Hepatocyte (in vitro differentiated cells): ENCODE data around the gene HPX. TPM values are rescaled to one million over a fixed set of nuclear protein-coding genes. Genes with fewer than 3 reads are reported as not detected.

Experiments used
- DNase-seq: peaks from one replicate; pipeline ENCODE4 v3.0.0-alpha.2; 2016; ENCODE audit warnings: low spot score
- H2AFZ ChIP-seq: fragments of 200-600 bp; sonication (generic); 2 replicates; pipeline ENCODE4 v1.6.0; 2016; ENCODE audit warnings: antibody characterized with exemption, mild to moderate bottlenecking
- H3K27ac ChIP-seq: fragments of 200-600 bp; sonication (generic); 2 replicates; pipeline ENCODE4 v1.5.1; 2016; ENCODE audit warnings: mild to moderate bottlenecking
- H3K27me3 ChIP-seq: fragments of 200-600 bp; sonication (generic); 2 replicates; pipeline ENCODE4 v1.6.1; 2016
- H3K36me3 ChIP-seq: fragments of 200-600 bp; sonication (generic); replicated peaks from 2 replicates; pipeline ENCODE4 v1.5.1; 2016; ENCODE audit warnings: low read depth; ENCODE audit not compliant: insufficient read depth
- H3K4me1 ChIP-seq: fragments of 200-600 bp; sonication (generic); 2 replicates; pipeline ENCODE4 v1.5.1; 2016; ENCODE audit warnings: mild to moderate bottlenecking, moderate library complexity; ENCODE audit not compliant: insufficient read depth
- H3K4me2 ChIP-seq: fragments of 200-600 bp; sonication (generic); 2 replicates; pipeline ENCODE4 v1.6.0; 2016
- H3K4me3 ChIP-seq: fragments of 200-600 bp; sonication (generic); 2 replicates; pipeline ENCODE4 v1.5.1; 2016; ENCODE audit warnings: mild to moderate bottlenecking
- H3K79me2 ChIP-seq: fragments of 200-600 bp; sonication (generic); 2 replicates; pipeline ENCODE4 v1.6.0; 2017; ENCODE audit warnings: mild to moderate bottlenecking
- H3K9me2 ChIP-seq: fragments of 200-600 bp; sonication (generic); replicated peaks from 2 replicates; pipeline ENCODE4 v1.6.0; 2017; ENCODE audit warnings: mild to moderate bottlenecking; ENCODE audit not compliant: insufficient read depth
- H3K9me3 ChIP-seq: fragments of 200-600 bp; sonication (generic); 2 replicates; pipeline ENCODE4 v1.5.1; 2016; ENCODE audit warnings: low read depth, mild to moderate bottlenecking
- H4K20me1 ChIP-seq: fragments of 200-600 bp; sonication (generic); 2 replicates; pipeline ENCODE4 v1.6.0; 2016; ENCODE audit warnings: mild to moderate bottlenecking; ENCODE audit not compliant: insufficient read depth, poor library complexity, severe bottlenecking
- CTCF ChIP-seq: fragments of 200-600 bp; sonication (generic); IDR thresholded peaks from 2 replicates; pipeline ENCODE4 v1.5.1; 2016; ENCODE audit warnings: antibody characterized with exemption, mild to moderate bottlenecking; ENCODE audit not compliant: poor library complexity
- EZH2 ChIP-seq: fragments of 200-600 bp; sonication (generic); IDR thresholded peaks from 2 replicates; pipeline ENCODE4 v1.6.1; 2016; ENCODE audit warnings: antibody characterized with exemption, mild to moderate bottlenecking, borderline replicate concordance
- EZH2phosphoT487 ChIP-seq: fragments of 200-600 bp; sonication (generic); IDR thresholded peaks from one replicate; pipeline ENCODE4 v1.6.1; 2018; ENCODE audit warnings: antibody characterized with exemption, mild to moderate bottlenecking, low read depth, moderate library complexity; ENCODE audit not compliant: unreplicated experiment, severe bottlenecking
- WGBS: methylation state at CpG from one replicate; pipeline ENCODE4 v1.1.6; 2016; ENCODE audit warnings: low lambda C conversion rate; ENCODE audit errors: missing lambda C conversion rate; 5-methylcytosine and 5-hydroxymethylcytosine counted together
- polyA plus RNA-seq: library from polyadenylated mRNA; unstranded; fragments of >200 nt; fragmentation: Nextera tagmentation; extraction: Ambion mirVana; gene quantifications from 2 replicates; pipeline ENCODE4 v1.2.1, GENCODE V29; 2016
- total RNA-seq: library from RNA; depleted of rRNA; stranded (reverse); fragments of >200 nt; gene quantifications from 2 replicates; pipeline ENCODE4 v1.2.3, GENCODE V29; 2014

The HPX gene
- total and polyA plus RNA-seq, 2 experiments from 2014 or later = 358 to 361 TPM

- Histone ChIP-seq H4K20me1 (no peaks in the 10 kb centered on the region), H3K4me2 (peak overlapping the region; percentile 51), H3K27me3 (no peaks in the 10 kb centered on the region), H3K9me2 (no peaks in the 10 kb centered on the region), H3K4me3 (no peak overlapping the region), H3K9me3 (no peaks in the 10 kb centered on the region), H3K4me1 (peaks cover 8% of the 10 kb centered on the region), H3K36me3 (no peaks in the 10 kb centered on the region), H2AFZ (no peak overlapping the region), H3K79me2 (peaks cover 57% of the 10 kb centered on the region), H3K27ac (no peak overlapping the region)
- WGBS = 86% methylated on average over 3 of the region's 3 CpGs
- no peak for DNase-seq
- TF ChIP-seq EZH2phosphoT487 (no peak), EZH2 (no peak), CTCF (no peak)
Measured at GRCh38 chr11:6414874-6415328, 25.9 kb downstream of the HPX start.

- Histone ChIP-seq H3K27me3 (no peaks in the 10 kb centered on the region), H3K36me3 (no peaks in the 10 kb centered on the region), H3K4me1 (peaks cover 6% of the 10 kb centered on the region), H2AFZ (no peak overlapping the region), H3K9me3 (no peaks in the 10 kb centered on the region), H3K79me2 (peaks cover 55% of the 10 kb centered on the region), H3K4me2 (peak overlapping the region; percentile 51), H4K20me1 (no peaks in the 10 kb centered on the region), H3K4me3 (no peak overlapping the region), H3K27ac (peak overlapping the region; percentile 66), H3K9me2 (no peaks in the 10 kb centered on the region)
- TF ChIP-seq CTCF (no peak), EZH2 (no peak), EZH2phosphoT487 (no peak)
- WGBS = 78% methylated on average over 12 of the region's 12 CpGs
- no peak for DNase-seq
Measured at GRCh38 chr11:6413791-6414201, 27.0 kb downstream of the HPX start.

GRCh38 chr11:6411594-6412031 lies 29.2 kb downstream of the HPX start:
- H3K4me3 ChIP-seq = no peak overlapping the region
- H4K20me1 ChIP-seq = no peaks in the 10 kb centered on the region
- no peak for DNase-seq
- no peak overlapping the region for H3K4me2 ChIP-seq
- TF ChIP-seq CTCF (no peak), EZH2 (no peak), EZH2phosphoT487 (no peak)
- H3K36me3 ChIP-seq = no peaks in the 10 kb centered on the region
- peaks cover 39% of the 10 kb centered on the region for H3K79me2 ChIP-seq
- no peak overlapping the region for H3K27ac ChIP-seq
- H3K9me2 ChIP-seq = no peaks in the 10 kb centered on the region
- 94% methylated on average over 10 of the region's 10 CpGs for WGBS
- no peaks in the 10 kb centered on the region for H3K4me1 ChIP-seq
- no peaks in the 10 kb centered on the region for H3K9me3 ChIP-seq
- no peak overlapping the region for H2AFZ ChIP-seq
- H3K27me3 ChIP-seq = no peaks in the 10 kb centered on the region
